DND-41 (cell line): ENCODE data around the gene IL5.
A peak's percentile ranks its signal among the peaks of the same experiment; 100 is the strongest.

Experiments
- ATAC-seq: fragments of 200-7000 bp; cut with Tn5 transposase; 3 replicates; pipeline ENCODE4 v1.9.1; 2021; ENCODE audit warnings: low read depth; ENCODE audit not compliant: insufficient read depth
- DNase-seq: peaks from one replicate; pipeline ENCODE4 v3.0.0-alpha.2; 2020
- H2AFZ ChIP-seq: 2 replicates; pipeline ENCODE4 v1.6.0; 2012; ENCODE audit warnings: low read depth, low read length
- H3K27ac ChIP-seq: 2 replicates; pipeline ENCODE4 v1.5.1; 2012; ENCODE audit warnings: low read length, inconsistent platforms
- H3K27me3 ChIP-seq: fragments of 200-600 bp; sonication (generic); 2 replicates; pipeline ENCODE4 v1.6.0; 2012; ENCODE audit warnings: low read length, mild to moderate bottlenecking, inconsistent platforms; ENCODE audit not compliant: insufficient read depth, poor library complexity
- H3K36me3 ChIP-seq: 2 replicates; pipeline ENCODE4 v1.5.1; 2012; ENCODE audit warnings: low read length, inconsistent platforms; ENCODE audit not compliant: insufficient read depth
- H3K4me1 ChIP-seq: 2 replicates; pipeline ENCODE4 v1.5.1; 2012; ENCODE audit warnings: mild to moderate bottlenecking, low read length; ENCODE audit not compliant: insufficient read depth
- H3K4me2 ChIP-seq: 2 replicates; pipeline ENCODE4 v1.6.0; 2012; ENCODE audit warnings: mild to moderate bottlenecking, moderate library complexity, low read length, inconsistent platforms; ENCODE audit not compliant: insufficient read depth
- H3K4me3 ChIP-seq, 2 experiments: fragments of 200-600 bp in 1 of 2; shearing (Covaris generic) in 1 of 2; 2 replicates each; pipeline ENCODE4 v1.5.1; 2012 to 2016; ENCODE audit warnings: inconsistent platforms in 2 of 2, low read length in 2 of 2, mild to moderate bottlenecking in 2 of 2, low read depth in 1 of 2, moderate library complexity in 1 of 2
- H3K79me2 ChIP-seq: 2 replicates; pipeline ENCODE4 v1.6.0; 2012; ENCODE audit warnings: low read length, inconsistent platforms; ENCODE audit not compliant: insufficient read depth
- H3K9ac ChIP-seq: 2 replicates; pipeline ENCODE4 v1.6.0; 2012; ENCODE audit warnings: low read depth, mild to moderate bottlenecking, inconsistent platforms, low read length, moderate library complexity
- H3K9me3 ChIP-seq: 2 replicates; pipeline ENCODE4 v1.5.1; 2012; ENCODE audit warnings: low read length, moderate library complexity, mild to moderate bottlenecking, inconsistent platforms; ENCODE audit not compliant: insufficient read depth, severe bottlenecking
- H4K20me1 ChIP-seq: 2 replicates; pipeline ENCODE4 v1.6.0; 2012; ENCODE audit warnings: low read length; ENCODE audit not compliant: insufficient read depth
- EZH2 ChIP-seq: IDR thresholded peaks from 3 replicates; pipeline ENCODE4 v1.6.1; 2012; ENCODE audit warnings: borderline replicate concordance, low read depth, mild to moderate bottlenecking, moderate library complexity, low read length, inconsistent platforms; ENCODE audit not compliant: severe bottlenecking
- TF ChIP-seq, protein P1 (sequence below): IDR thresholded peaks from 2 replicates; pipeline ENCODE4 v1.5.1; 2012; ENCODE audit warnings: borderline replicate concordance, low read length, moderate library complexity, mild to moderate bottlenecking; ENCODE audit not compliant: poor library complexity, severe bottlenecking; ENCODE audit errors: extremely low read depth

Gene IL5

DNA sequence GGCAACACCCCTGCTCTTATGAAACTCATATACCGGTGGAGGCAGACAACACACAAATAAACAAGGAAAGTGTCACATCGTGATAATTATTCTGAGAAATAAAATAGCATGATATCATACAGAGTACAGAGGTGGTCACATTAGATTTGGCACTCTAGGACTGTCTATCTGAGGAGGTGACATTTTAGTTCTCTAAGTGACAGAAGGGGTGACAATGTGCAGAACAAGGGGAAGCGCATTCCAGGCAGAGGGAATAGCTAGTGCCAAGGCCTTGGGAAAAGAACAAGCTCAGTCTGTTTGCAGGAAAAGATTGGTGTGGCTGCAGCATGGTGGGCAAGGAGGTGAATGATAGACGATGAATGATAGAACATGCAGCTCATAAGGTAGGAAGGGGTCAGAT lies 40.1 kb downstream of the IL5 start:
- H3K9ac ChIP-seq: no peak overlapping the region
- TF ChIP-seq, protein P1, sequence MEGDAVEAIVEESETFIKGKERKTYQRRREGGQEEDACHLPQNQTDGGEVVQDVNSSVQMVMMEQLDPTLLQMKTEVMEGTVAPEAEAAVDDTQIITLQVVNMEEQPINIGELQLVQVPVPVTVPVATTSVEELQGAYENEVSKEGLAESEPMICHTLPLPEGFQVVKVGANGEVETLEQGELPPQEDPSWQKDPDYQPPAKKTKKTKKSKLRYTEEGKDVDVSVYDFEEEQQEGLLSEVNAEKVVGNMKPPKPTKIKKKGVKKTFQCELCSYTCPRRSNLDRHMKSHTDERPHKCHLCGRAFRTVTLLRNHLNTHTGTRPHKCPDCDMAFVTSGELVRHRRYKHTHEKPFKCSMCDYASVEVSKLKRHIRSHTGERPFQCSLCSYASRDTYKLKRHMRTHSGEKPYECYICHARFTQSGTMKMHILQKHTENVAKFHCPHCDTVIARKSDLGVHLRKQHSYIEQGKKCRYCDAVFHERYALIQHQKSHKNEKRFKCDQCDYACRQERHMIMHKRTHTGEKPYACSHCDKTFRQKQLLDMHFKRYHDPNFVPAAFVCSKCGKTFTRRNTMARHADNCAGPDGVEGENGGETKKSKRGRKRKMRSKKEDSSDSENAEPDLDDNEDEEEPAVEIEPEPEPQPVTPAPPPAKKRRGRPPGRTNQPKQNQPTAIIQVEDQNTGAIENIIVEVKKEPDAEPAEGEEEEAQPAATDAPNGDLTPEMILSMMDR: no peak
- no peak for TF ChIP-seq EZH2
- ATAC-seq: no peak
- peaks cover 7% of the 10 kb centered on the region for H3K4me1 ChIP-seq
- H4K20me1 ChIP-seq: no peaks in the 10 kb centered on the region
- H3K4me2 ChIP-seq: no peak overlapping the region
- H3K27ac ChIP-seq: no peak overlapping the region
- no peaks in the 10 kb centered on the region for H3K9me3 ChIP-seq
- no peaks in the 10 kb centered on the region for H3K36me3 ChIP-seq
- no peak overlapping the region for H2AFZ ChIP-seq
- H3K79me2 ChIP-seq: no peaks in the 10 kb centered on the region
- H3K27me3 ChIP-seq: no peaks in the 10 kb centered on the region
- DNase-seq: no peak
- H3K4me3 ChIP-seq: no peak overlapping the region

DNA sequence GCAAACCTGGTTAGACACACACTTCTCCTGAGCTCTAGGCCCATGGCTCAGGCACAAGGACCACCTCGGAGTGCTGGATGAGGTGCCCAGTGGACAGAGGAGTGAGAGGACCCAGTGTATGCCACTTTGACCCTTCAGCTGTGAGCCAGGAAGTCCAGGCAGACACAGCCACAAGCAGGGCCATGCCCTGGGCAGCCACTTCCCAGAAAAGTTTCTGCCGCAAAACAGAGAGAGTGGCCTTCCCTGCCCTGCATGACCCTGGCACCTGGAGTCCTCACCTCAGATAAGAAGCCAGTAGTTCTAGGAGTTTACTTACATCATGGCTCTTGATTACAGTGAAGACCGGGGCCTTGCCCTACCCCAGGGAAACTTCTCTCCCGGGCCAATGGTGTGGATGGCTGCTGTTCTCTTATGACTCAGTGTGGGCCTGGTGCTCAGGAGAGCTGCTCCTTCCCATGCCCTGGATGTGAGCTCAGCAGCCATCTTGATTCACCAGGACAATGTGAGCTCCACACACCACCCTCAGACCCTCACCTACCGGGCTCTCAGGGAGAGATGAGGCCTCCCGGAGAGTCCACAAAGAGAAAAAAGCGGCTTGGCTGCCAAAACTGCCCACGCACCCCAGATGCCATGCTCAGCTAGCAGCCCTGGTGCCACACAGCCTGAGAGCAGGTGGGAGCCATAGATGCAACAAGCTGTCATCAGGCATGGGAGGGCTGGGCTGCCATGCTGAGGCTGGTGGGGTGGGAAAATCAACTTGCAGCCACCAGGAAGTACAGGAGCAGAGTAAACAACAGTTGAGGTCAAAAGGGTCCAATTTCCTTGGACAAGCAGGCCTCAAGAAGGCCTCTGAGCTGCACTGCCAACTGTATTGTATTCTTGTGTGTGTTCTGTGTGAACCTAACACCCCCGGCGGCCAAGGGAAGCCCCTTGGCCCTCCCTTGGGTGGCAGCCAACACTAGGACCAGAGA lies 41.1 kb downstream of the IL5 start:
- Histone ChIP-seq H4K20me1 (no peaks in the 10 kb centered on the region), H3K27me3 (no peaks in the 10 kb centered on the region), H3K9ac (no peak overlapping the region), H3K9me3 (no peaks in the 10 kb centered on the region), H3K36me3 (no peaks in the 10 kb centered on the region), H3K79me2 (no peaks in the 10 kb centered on the region), H3K4me1 (peaks cover 7% of the 10 kb centered on the region), H2AFZ (no peak overlapping the region), H3K4me3 (no peak overlapping the region), H3K4me2 (no peak overlapping the region), H3K27ac (peak overlapping the region; percentile 63; the same call in 1 of the 2 replicates)
- no peak for TF ChIP-seq EZH2
- TF ChIP-seq, protein P1: no peak
- DNase-seq (no peak), ATAC-seq (no peak)

DNA sequence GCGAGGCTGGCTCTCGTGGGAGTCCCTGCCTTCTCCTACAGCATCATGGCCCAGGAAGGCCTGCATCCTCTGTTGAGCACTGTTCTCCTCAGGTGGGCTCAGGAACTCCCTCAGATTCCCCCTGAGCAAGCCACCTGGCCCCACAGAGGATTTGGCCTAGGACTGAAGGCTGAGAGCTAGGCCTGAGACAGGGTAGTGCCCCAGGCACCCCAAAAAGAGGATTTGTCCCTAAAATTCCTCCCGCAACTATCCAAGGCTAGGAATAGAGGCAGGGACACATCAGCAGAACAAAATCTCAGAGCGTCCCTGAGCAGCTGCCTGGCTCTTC lies 41.7 kb downstream of the IL5 start:
- no peaks in the 10 kb centered on the region for H3K36me3 ChIP-seq
- DNase-seq (no peak), ATAC-seq (no peak)
- H3K79me2 ChIP-seq: no peaks in the 10 kb centered on the region
- no peak overlapping the region for H3K9ac ChIP-seq
- peaks cover 7% of the 10 kb centered on the region for H3K4me1 ChIP-seq
- H2AFZ ChIP-seq: no peak overlapping the region
- H3K4me3 ChIP-seq: no peak overlapping the region
- peak overlapping the region; percentile 63; the same call in 1 of the 2 replicates for H3K27ac ChIP-seq
- no peaks in the 10 kb centered on the region for H3K9me3 ChIP-seq
- no peaks in the 10 kb centered on the region for H3K27me3 ChIP-seq
- no peak overlapping the region for H3K4me2 ChIP-seq
- no peaks in the 10 kb centered on the region for H4K20me1 ChIP-seq
- TF ChIP-seq EZH2: no peak
- TF ChIP-seq, protein P1: no peak
